Osteoblast (primary cell): ENCODE measurements around the gene FAM117A. TPM values are rescaled to one million over a fixed set of nuclear protein-coding genes. Genes with fewer than 3 reads are reported as not detected.

Experiments
- DNase-seq: peaks from one replicate; pipeline ENCODE4 v3.0.0; 2011; ENCODE audit warnings: low spot score, mixed read lengths; ENCODE audit not compliant: insufficient read length; ENCODE audit errors: missing footprints
- H2AFZ ChIP-seq: 2 replicates; pipeline ENCODE4 v1.6.0; 2011; ENCODE audit warnings: mild to moderate bottlenecking, low read length
- H3K27ac ChIP-seq: 2 replicates; pipeline ENCODE4 v1.5.1; 2011; ENCODE audit warnings: mild to moderate bottlenecking, low read depth, low read length, moderate library complexity
- H3K27me3 ChIP-seq: 2 replicates; pipeline ENCODE4 v1.6.0; 2012; ENCODE audit warnings: mild to moderate bottlenecking, control low read depth, inconsistent platforms, low read length, moderate library complexity; ENCODE audit not compliant: insufficient read depth
- H3K36me3 ChIP-seq: 2 replicates; pipeline ENCODE4 v1.5.1; 2011; ENCODE audit warnings: mild to moderate bottlenecking, low read length, control low read depth, moderate library complexity; ENCODE audit not compliant: insufficient read depth
- H3K4me1 ChIP-seq: 2 replicates; pipeline ENCODE4 v1.5.1; 2011; ENCODE audit warnings: mild to moderate bottlenecking, low read length, control low read depth, moderate library complexity; ENCODE audit not compliant: insufficient read depth
- H3K4me2 ChIP-seq: 2 replicates; pipeline ENCODE4 v1.6.0; 2011; ENCODE audit warnings: mild to moderate bottlenecking, low read length; ENCODE audit not compliant: insufficient read depth
- H3K4me3 ChIP-seq: fragments of 200-600 bp; sonication (generic); 3 replicates; pipeline ENCODE4 v1.5.1; 2012; ENCODE audit warnings: mild to moderate bottlenecking, low read length, inconsistent platforms; ENCODE audit not compliant: insufficient read depth
- H3K79me2 ChIP-seq: 2 replicates; pipeline ENCODE4 v1.6.0; 2012; ENCODE audit warnings: mild to moderate bottlenecking, low read length, control low read depth, inconsistent platforms; ENCODE audit not compliant: insufficient read depth
- H3K9me3 ChIP-seq: 2 replicates; pipeline ENCODE4 v1.5.1; 2011; ENCODE audit warnings: low read depth, low read length, control low read depth
- H4K20me1 ChIP-seq: 2 replicates; pipeline ENCODE4 v1.6.0; 2012; ENCODE audit warnings: mild to moderate bottlenecking, low read length, control low read depth; ENCODE audit not compliant: insufficient read depth
- CTCF ChIP-seq: IDR thresholded peaks from 2 replicates; pipeline ENCODE4 v1.5.1; 2011; ENCODE audit warnings: mild to moderate bottlenecking, low read depth, low read length, moderate library complexity; ENCODE audit errors: extremely low read depth
- total RNA-seq: library from RNA; depleted of rRNA; stranded (reverse); fragments of >200 nt; gene quantifications from 2 replicates; pipeline ENCODE4 v1.2.3, GENCODE V29; 2012

The FAM117A gene
- total RNA-seq, 1 donor, result 8.7 TPM

GRCh38 chr17:49752508-49752907 lies 11.4 kb downstream of the FAM117A start:
- no peaks in the 10 kb centered on the region for H3K36me3 ChIP-seq
- H3K79me2 ChIP-seq, result no peaks in the 10 kb centered on the region
- H4K20me1 ChIP-seq, result peaks cover 2% of the 10 kb centered on the region
- H3K27me3 ChIP-seq, result no peaks in the 10 kb centered on the region
- H3K4me2 ChIP-seq, result no peak overlapping the region
- H3K27ac ChIP-seq, result no peak overlapping the region
- no peak for TF ChIP-seq CTCF
- H2AFZ ChIP-seq, result no peak overlapping the region
- H3K4me3 ChIP-seq, result no peak overlapping the region
- no peaks in the 10 kb centered on the region for H3K4me1 ChIP-seq
- no peaks in the 10 kb centered on the region for H3K9me3 ChIP-seq
- peak; percentile 11 for DNase-seq

- H3K27me3 ChIP-seq, result no peaks in the 10 kb centered on the region
Observed at GRCh38 chr17:49749730-49750129, 14.2 kb downstream of the FAM117A start.

GRCh38 chr17:49748791-49749190 lies 15.1 kb downstream of the FAM117A start:
- no peak for DNase-seq
- Histone ChIP-seq H2AFZ (no peak overlapping the region), H3K4me1 (no peaks in the 10 kb centered on the region), H3K4me3 (no peak overlapping the region), H3K27me3 (no peaks in the 10 kb centered on the region), H3K27ac (no peak overlapping the region), H4K20me1 (peaks cover 7% of the 10 kb centered on the region), H3K79me2 (no peaks in the 10 kb centered on the region), H3K9me3 (no peaks in the 10 kb centered on the region), H3K4me2 (no peak overlapping the region), H3K36me3 (no peaks in the 10 kb centered on the region)
- TF ChIP-seq CTCF, result no peak

More at GRCh38 chr17:49749730-49750129, 14.2 kb downstream of the FAM117A start:
- H3K79me2 ChIP-seq, result no peaks in the 10 kb centered on the region
- TF ChIP-seq CTCF, result no peak
- no peak for DNase-seq
- peaks cover 7% of the 10 kb centered on the region for H4K20me1 ChIP-seq
- H3K36me3 ChIP-seq, result no peaks in the 10 kb centered on the region
- no peaks in the 10 kb centered on the region for H3K4me1 ChIP-seq
- no peak overlapping the region for H3K4me2 ChIP-seq
- no peak overlapping the region for H3K27ac ChIP-seq
- no peaks in the 10 kb centered on the region for H3K9me3 ChIP-seq
- H2AFZ ChIP-seq, result no peak overlapping the region
- no peak overlapping the region for H3K4me3 ChIP-seq

GRCh38 chr17:49748223-49748622 lies 15.7 kb downstream of the FAM117A start:
- no peak for DNase-seq
- no peak for TF ChIP-seq CTCF
- Histone ChIP-seq H2AFZ (no peak overlapping the region), H3K79me2 (no peaks in the 10 kb centered on the region), H3K4me3 (no peak overlapping the region), H3K9me3 (no peaks in the 10 kb centered on the region), H3K27me3 (no peaks in the 10 kb centered on the region), H3K4me1 (no peaks in the 10 kb centered on the region), H3K27ac (no peak overlapping the region), H3K36me3 (no peaks in the 10 kb centered on the region), H4K20me1 (peaks cover 7% of the 10 kb centered on the region), H3K4me2 (no peak overlapping the region)
